Kidney epithelial cell (primary cell): Measurements from ENCODE around the gene TAF1B. TPM values are rescaled to one million over a fixed set of nuclear protein-coding genes. Genes with fewer than 3 reads are reported as not detected.

Experiments used
- DNase-seq: peaks from one replicate; pipeline ENCODE4 v3.0.0-alpha.2; 2010; ENCODE audit warnings: low read depth
- H3K27me3 ChIP-seq: 2 replicates; pipeline ENCODE4 v1.6.0; 2011; ENCODE audit warnings: low read length; ENCODE audit not compliant: control insufficient read depth, insufficient read depth
- H3K36me3 ChIP-seq: 2 replicates; pipeline ENCODE4 v1.5.1; 2011; ENCODE audit warnings: low read length; ENCODE audit not compliant: control insufficient read depth, insufficient read depth
- H3K4me3 ChIP-seq: 2 replicates; pipeline ENCODE4 v1.5.1; 2011; ENCODE audit warnings: low read depth, mild to moderate bottlenecking, control low read depth, low read length
- CTCF ChIP-seq: IDR thresholded peaks from 2 replicates; pipeline ENCODE4 v1.5.1; 2011; ENCODE audit warnings: mild to moderate bottlenecking, moderate library complexity, low read length, control low read depth, inconsistent platforms; ENCODE audit not compliant: insufficient read depth, poor library complexity, severe bottlenecking
- total RNA-seq: library from RNA; depleted of rRNA; stranded (reverse); fragments of >200 nt; gene quantifications from 2 replicates; pipeline ENCODE4 v1.2.3, GENCODE V29; 2015

TAF1B gene
- total RNA-seq, result 15.0 and 17.7 TPM in 2 replicates

GRCh38 chr2:9843229-9844035 is at the start of gene TAF1B:
TAF1B (plus strand) TSS chr2:9843474; CDS start chr2:9843542, 68 bp downstream.
- DNase-seq, result peak; percentile 84
- no peaks in the 10 kb centered on the region for H3K27me3 ChIP-seq
- peak within 1 kb of the TSS; percentile 82 for H3K4me3 ChIP-seq
- H3K36me3 ChIP-seq, result no peaks in the 10 kb centered on the region
- peak; percentile 14 for TF ChIP-seq CTCF

GRCh38 chr2:9793918-9794717 is 49.2 kb upstream of the TAF1B start:
- H3K4me3 ChIP-seq, result no peak overlapping the region
- TF ChIP-seq CTCF, result no peak
- no peak for DNase-seq
- H3K36me3 ChIP-seq, result no peaks in the 10 kb centered on the region
- no peaks in the 10 kb centered on the region for H3K27me3 ChIP-seq

GRCh38 chr2:9795071-9795470 is 48.2 kb upstream of the TAF1B start:
- H3K36me3 ChIP-seq, result no peaks in the 10 kb centered on the region
- no peak overlapping the region for H3K4me3 ChIP-seq
- no peak for TF ChIP-seq CTCF
- DNase-seq, result no peak
- H3K27me3 ChIP-seq, result no peaks in the 10 kb centered on the region

- TF ChIP-seq CTCF, result peak; percentile 10
- Histone ChIP-seq H3K4me3 (no peak overlapping the region), H3K36me3 (no peaks in the 10 kb centered on the region), H3K27me3 (no peaks in the 10 kb centered on the region)
- no peak for DNase-seq
Observed at GRCh38 chr2:9796056-9797010, 46.9 kb upstream of the TAF1B start.

GRCh38 chr2:9797086-9797485 is 46.2 kb upstream of the TAF1B start:
- H3K36me3 ChIP-seq, result no peaks in the 10 kb centered on the region
- H3K4me3 ChIP-seq, result no peak overlapping the region
- no peaks in the 10 kb centered on the region for H3K27me3 ChIP-seq
- no peak for TF ChIP-seq CTCF
- no peak for DNase-seq
